Left kidney (tissue), 2 donors: ENCODE measurements around the gene DIPK1B. TPM values are rescaled to one million over a fixed set of nuclear protein-coding genes. Genes with fewer than 3 reads are reported as not detected.
"Not testable (repeated sequence)": the region's sequence is repeated elsewhere in the genome, so short reads cannot be mapped to it uniquely, and the experiment has no call there.

ENCODE experiments used
- DNase-seq: peaks from one replicate; pipeline ENCODE4 v3.0.0-alpha.2; 2013
- polyA plus RNA-seq: library from polyadenylated mRNA; unstranded; fragments of 120-200 nt; gene quantifications from one replicate; pipeline ENCODE4 v1.2.1, GENCODE V29; 2013; ENCODE audit not compliant: insufficient read length

Gene DIPK1B
- polyA plus RNA-seq, 1 donor: 27.6 TPM

DNA sequence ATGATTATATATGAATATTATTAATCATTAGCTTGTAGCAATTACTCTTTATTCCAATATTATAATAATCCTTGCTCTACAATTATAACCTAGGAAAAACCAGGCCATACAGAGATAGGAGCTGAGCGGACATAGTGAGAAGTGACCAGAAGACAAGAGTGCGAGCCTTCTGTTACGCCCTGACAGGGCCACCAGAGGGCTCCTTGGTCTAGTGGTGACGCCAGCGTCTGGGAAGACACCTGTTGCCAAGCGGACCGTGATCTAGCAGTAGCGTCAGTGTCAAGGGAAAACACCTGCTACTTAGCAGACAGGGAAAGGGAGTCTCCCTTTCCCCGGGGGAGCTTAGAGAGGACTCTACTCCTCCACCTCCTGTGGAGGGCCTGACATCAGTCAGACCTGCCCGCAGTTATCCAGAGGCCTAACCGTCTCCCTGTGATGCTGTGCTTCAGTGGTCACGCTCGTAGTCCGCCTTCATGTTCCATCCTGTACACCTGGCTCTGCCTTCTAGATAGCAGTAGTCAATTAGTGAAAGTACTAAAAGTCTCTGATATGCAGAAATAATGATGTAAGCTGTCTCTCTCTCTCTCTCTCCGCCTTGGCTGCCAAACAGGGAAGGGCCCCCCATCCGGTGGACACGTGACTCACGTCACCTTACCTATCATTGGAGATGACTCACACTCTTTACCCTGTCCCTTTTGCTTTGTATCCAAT is 54.2 kb downstream of the DIPK1B start:
- not testable (repeated sequence) for DNase-seq

DNA sequence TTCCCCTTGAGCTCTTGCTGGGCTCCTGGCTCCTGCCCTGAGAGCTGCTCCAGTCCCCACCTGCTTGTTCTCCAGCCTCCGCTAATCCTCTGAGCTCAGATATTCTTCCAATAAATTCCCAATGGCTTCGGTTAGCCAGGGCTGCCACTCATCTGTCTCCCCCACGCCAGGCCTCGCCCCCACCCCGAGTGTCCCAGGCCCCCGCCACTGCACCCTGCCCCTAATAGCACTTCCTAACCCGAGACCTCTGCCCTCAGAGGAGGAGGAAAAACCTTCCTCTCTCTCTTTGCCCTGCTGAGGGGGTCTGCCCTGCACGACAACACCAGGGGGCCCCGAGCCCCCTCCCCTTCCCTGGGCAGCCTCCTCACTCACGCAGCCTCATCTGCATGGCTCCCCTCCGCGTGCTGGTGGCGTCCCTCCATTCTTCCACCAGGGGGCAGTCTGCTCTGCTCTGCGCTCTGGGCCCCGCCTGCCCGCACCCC is 57.4 kb downstream of the DIPK1B start:
- DNase-seq: no peak

DNA sequence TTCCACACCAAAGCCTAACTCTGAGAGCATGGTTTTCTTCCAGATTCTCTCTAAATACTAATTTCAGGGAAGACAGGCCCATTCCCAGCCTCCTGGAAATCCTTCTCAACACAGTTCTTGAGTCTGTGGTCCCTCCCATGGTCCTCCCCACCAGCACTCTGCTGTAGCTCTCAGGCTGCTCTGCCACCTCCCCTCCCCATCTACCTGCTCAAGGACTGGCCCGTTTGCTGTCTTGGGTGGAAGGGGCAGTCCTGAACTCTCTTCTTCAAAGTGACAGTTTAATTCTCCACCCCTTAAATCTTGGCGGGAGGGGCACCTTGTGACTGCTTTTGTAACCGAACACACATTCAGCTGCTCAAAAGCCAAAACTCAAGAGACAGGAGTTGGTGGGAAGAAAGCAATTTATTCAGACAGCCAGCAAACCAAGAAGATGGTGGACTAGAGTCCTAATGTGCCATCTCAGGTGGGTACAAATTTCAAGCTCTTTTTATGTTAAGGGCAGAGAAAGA is 59.6 kb downstream of the DIPK1B start:
- DNase-seq: no peak

DNA sequence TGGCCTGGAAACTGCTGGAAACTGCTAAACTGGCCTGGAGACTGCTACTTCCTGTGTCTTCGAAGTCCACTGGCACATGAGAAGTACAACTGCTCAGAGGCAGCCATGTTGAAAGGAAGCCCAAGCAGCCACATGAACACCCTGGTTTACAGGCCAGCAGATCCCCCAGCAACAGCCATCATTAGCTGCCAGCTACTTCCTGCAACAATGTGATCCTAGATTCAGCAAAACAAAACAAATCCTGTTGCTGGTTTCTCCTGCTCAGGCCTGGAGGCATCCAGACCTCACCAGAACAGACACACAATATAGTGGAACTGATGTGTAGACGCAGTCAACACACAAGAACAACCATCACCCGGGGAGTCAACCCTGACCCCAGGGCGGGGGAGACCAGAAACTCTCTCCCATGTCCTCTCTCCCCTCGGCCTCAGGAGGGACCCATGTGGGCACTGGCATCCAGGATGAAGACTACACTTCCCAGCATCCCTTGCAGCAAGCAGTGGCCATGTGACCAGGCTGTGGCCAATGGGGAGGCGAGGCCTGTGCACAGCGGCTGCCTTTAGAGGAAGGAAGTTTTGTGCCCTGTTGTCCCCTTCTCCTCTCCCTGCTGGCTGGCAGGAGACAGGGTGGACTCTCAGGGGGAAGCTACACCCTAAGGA is 61.1 kb downstream of the DIPK1B start:
- no peak for DNase-seq

Other genes with a start within 250 kb of the DIPK1B start
- 68.5 TPM for gene SEC16A, start 229.5 kb upstream of the DIPK1B start, polyA plus RNA-seq
- gene NOTCH1, start 166.5 kb upstream of the DIPK1B start, polyA plus RNA-seq: 26.4 TPM
- 38.8 TPM for gene EGFL7, start 49.7 kb upstream of the DIPK1B start, polyA plus RNA-seq
- 34.4 TPM for gene AGPAT2, start 25.1 kb upstream of the DIPK1B start, polyA plus RNA-seq
- 1.8 TPM for gene LCN10, start 30.4 kb downstream of the DIPK1B start, polyA plus RNA-seq
- not detected for gene LCN6, start 36.0 kb downstream of the DIPK1B start, polyA plus RNA-seq
- 0.12 TPM for gene LCN8, start 45.7 kb downstream of the DIPK1B start, polyA plus RNA-seq
- gene LCN15, start 51.9 kb downstream of the DIPK1B start, polyA plus RNA-seq: 0.23 TPM
- gene TMEM141, start 78.8 kb downstream of the DIPK1B start, polyA plus RNA-seq: 53.9 TPM
- 5.5 TPM for gene CCDC183, start 83.8 kb downstream of the DIPK1B start, polyA plus RNA-seq
- 59.9 TPM for gene RABL6, start 95.4 kb downstream of the DIPK1B start, polyA plus RNA-seq
- 1.00 TPM for gene AJM1, start 129.9 kb downstream of the DIPK1B start, polyA plus RNA-seq
- 64.9 TPM for gene PHPT1, start 136.8 kb downstream of the DIPK1B start, polyA plus RNA-seq
- gene MAMDC4, start 139.8 kb downstream of the DIPK1B start, polyA plus RNA-seq: 5.4 TPM
- gene EDF1, start 153.7 kb downstream of the DIPK1B start, polyA plus RNA-seq: 275 TPM
- 12.7 TPM for gene TRAF2, start 173.9 kb downstream of the DIPK1B start, polyA plus RNA-seq
- 33.7 TPM for gene FBXW5, start 232.2 kb downstream of the DIPK1B start, polyA plus RNA-seq
- gene C8G, start 232.7 kb downstream of the DIPK1B start, polyA plus RNA-seq: 0.42 TPM
- gene LCN12, start 239.7 kb downstream of the DIPK1B start, polyA plus RNA-seq: 20.2 TPM